Left lobe of liver (tissue), 2 donors: Measurements from ENCODE around the gene TLE2. TPM values are rescaled to one million over a fixed set of nuclear protein-coding genes. Genes with fewer than 3 reads are reported as not detected.
"Not testable (repeated sequence)": the region's sequence is repeated elsewhere in the genome, so short reads cannot be mapped to it uniquely, and the experiment has no call there.

Experiments used
- ATAC-seq: fragments of 200-7000 bp; cut with Tn5 transposase; one replicate; pipeline ENCODE4 v1.9.1; 2020; ENCODE audit warnings: mild to moderate bottlenecking, moderate library complexity
- DNase-seq: peaks from one replicate; pipeline ENCODE4 v3.0.0-alpha.2; 2020; ENCODE audit warnings: low spot score
- total RNA-seq: library from RNA; stranded (reverse); gene quantifications from one replicate; pipeline ENCODE4 v1.2.1, GENCODE V29; 2021
- donor health status: DM: no; HTN: no; CAD: no; lungs with moderate emphysema.
- donor health status: DM: no; HTN: yes; CAD: no.

The TLE2 gene
- total RNA-seq, 1 donor from 2014 or later = 12.8 TPM

- no peak for ATAC-seq
- DNase-seq = no peak
Observed at GRCh38 chr19:3038214-3038613, 9.1 kb upstream of the TLE2 start.

DNA sequence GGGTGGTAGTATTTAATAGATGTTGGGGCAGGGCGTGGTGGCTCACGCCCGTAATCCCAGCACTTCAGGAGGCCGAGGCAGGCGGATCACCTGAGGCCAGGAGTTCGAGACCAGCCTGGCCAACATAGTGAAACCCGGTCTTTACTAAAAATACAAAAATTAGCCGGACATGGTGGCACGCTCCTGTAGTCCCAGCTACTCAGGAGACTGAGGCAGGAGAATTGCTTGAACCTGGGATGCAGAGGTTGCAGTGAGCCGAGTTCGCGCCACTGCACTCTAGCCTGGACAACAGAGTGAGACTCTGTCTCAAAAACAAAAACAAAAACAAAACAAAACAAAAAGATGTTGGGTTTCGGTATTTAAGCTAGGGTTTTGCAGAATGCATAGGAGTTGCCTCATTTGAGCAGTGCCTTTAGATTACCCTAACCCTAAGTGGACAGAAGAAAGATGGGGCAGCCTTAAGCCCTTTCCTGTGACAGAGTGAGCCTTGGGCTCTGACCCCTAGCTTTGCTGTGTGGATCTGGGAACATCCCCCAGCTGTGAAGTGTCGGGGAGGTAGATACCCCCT lies 8.0 kb upstream of the TLE2 start:
- ATAC-seq, DNase-seq: not testable (repeated sequence)

GRCh38 chr19:3036119-3036976 lies 7.3 kb upstream of the TLE2 start:
- DNase-seq = peak; percentile 97
- peak; percentile 81 for ATAC-seq

- DNase-seq = peak; percentile 98
- peak; percentile 81 for ATAC-seq
Observed at GRCh38 chr19:3035542-3036118, 6.5 kb upstream of the TLE2 start.

DNA sequence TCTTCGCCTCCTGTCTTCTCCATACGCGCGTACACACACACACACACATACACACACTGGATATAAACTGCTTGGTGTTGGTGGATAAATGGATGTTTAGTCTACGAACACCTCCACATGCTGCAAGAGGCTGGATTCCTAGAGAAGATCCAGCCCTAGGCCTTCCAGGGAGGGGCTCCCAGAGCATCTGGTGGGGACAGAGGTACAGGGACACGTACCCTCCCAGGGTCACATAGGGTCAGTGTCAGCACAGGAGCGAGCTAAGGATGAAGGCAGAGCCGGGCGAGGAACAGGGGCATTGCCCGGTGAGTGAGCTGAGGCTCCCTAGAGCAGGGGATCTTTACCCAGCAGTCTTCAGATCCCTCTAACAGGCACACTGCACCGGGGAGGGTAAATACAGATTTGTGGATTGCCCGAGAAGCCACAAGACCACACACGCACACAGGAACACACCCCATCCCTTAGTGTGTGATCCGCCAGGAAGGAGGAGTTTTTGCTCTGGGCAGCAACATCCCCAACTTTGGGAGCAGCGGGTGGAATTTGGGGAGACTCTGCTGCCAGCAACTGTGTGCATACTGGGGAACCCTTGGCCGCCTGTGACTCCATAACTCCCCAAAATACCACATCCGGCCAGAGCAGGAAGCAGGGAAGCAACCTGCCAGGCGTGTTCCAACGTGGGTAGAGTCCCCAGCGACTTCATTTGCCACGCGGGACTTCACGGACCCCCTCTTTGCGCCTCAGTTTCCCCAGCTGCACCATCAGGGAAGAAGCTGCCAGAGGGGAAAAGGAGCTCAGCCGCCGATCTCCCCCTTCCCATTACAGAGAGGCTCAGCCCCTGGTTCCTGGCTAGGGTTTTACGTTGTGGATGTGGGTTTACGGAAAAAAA lies 5.8 kb upstream of the TLE2 start:
- no peak for DNase-seq
- ATAC-seq = peak; percentile 1

- ATAC-seq (no peak), DNase-seq (no peak)
Observed at GRCh38 chr19:3034406-3034655, 5.3 kb upstream of the TLE2 start.

DNA sequence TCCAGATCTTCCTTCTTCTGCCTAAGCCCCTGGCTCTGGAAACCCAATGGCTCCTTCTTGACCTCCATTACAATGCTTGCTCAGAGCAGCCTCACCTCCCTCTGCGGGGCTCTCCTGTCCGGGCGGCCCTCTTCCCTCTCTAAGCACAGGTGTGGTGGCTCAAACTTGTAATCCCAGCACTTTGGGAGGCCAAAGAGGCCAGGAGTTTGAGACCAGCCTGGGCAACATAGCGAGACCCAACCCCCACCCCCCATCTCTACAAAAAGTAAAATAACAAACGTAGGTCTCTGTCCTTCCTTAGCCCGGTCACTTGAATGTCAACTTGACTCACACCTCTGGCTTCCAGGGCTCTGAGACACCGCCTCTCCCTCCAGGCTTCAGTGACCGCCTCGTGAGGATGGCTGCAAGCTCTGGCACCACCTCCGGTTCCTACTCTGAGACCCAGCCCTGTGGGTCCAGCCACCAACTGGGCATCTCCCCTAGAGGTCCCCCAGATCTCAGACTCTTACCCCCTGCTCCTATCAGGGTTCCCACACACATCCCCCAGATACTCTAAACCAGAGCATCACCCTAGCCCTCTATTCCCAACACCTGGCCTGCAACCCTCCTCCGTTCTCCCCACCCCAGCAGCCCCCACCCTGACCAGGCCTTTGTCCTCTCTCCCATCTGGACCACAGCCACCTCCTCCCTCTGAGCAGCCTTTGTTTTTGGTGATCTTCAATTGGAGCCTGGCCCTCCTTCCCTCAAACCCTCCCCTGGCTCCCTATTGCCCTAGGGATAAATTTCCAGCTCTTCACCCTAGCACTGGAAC lies 4.7 kb upstream of the TLE2 start:
- DNase-seq (no peak), ATAC-seq (no peak)

DNA sequence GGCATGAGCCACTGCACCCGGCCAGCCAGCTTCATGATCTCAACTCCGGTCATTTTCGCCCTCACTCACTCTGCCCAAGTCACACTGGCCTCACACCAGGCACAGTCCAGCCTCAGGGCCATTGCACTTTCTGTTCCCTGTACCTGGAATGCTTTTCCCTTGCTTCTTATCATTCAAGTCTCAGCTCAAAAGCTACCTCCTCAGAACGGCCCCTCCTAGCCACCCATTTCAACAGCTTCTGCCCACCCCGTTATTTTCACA lies 2.5 kb upstream of the TLE2 start:
- no peak for ATAC-seq

DNA sequence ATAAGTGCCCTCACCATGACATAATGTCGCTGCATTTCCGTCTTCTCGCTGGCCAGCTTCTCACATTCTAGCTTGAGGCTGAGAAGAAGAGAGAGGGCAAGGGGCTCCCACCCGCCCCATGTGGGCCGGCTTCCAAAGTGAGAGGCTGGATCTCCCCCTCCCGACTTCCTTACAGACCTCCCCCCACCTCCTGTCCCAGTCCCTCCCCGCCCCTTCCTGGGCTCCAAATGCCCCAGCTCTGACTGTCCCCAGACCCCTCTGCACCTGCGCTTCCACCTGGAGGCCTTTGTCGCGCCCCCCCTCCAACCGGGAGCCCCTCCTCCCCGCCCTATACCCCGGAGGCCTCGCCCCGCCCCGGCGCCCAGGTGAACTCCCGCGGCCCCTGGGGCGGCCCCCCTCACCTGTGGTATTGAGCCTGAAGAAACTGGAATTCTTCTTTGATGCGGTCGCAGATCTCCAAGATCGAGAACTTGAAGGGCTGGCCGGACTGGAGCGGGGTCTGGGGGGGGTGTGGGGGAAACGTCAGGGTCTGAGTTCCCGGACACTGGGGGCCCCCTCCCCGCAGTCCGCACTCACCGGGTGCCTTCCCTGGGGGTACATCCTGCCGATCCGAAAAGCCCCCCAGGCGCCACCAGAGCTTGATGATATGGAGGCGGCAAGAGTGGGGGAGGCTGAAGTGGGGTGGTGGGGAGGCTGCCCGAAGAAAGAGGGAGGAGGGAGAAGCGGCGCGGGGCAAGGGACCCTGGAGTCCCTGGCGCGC lies 595 bp downstream of the TLE2 start:
- no peak for DNase-seq

More for the DNA sequence above, 2.5 kb upstream of the TLE2 start:
- no peak for DNase-seq

DNA sequence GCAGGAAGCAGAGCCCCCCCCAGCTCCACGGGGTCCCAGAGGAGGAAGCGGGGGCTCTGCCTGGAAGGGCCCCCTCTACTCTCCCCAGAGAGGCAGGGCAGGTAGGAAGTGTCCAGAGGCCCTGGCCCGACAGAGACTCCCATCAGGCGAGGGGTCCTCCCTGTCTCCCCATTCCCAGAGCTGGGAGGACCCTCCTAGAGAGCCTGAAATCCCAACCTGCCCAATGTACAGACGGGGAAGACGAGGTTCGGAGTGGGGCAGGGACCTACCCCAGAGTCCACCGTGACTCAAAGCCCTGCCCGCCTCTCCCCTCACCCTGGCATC lies 1.1 kb downstream of the TLE2 start:
- ATAC-seq (no peak), DNase-seq (no peak)

More for the DNA sequence above, 595 bp downstream of the TLE2 start:
- ATAC-seq = no peak

- ATAC-seq = no peak
Observed at GRCh38 chr19:3027292-3027691, 1.8 kb downstream of the TLE2 start.

DNA sequence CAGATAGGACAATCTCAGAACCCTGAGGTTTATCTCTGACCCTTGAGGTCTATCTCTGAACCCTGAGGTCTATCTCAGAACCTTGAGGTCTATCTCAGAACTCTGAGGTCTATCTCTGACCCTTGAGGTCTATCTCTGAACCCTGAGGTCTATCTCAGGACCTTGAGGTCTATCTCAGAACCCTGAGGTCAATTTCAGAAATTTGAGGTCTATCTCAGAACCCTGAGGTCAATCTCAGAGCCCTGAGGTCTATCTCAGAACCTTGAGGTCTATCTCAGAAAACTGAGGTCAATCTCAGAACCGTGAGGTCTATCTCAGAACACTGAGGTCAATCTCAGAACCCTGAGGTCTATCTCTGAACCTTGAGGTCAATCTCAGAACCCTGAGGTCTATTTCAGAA lies 2.3 kb downstream of the TLE2 start:
- DNase-seq (no peak), ATAC-seq (no peak)

More at GRCh38 chr19:3027292-3027691, 1.8 kb downstream of the TLE2 start:
- no peak for DNase-seq

- no peak for ATAC-seq
- no peak for DNase-seq
Observed at GRCh38 chr19:3025549-3025886, 3.6 kb downstream of the TLE2 start.

DNA sequence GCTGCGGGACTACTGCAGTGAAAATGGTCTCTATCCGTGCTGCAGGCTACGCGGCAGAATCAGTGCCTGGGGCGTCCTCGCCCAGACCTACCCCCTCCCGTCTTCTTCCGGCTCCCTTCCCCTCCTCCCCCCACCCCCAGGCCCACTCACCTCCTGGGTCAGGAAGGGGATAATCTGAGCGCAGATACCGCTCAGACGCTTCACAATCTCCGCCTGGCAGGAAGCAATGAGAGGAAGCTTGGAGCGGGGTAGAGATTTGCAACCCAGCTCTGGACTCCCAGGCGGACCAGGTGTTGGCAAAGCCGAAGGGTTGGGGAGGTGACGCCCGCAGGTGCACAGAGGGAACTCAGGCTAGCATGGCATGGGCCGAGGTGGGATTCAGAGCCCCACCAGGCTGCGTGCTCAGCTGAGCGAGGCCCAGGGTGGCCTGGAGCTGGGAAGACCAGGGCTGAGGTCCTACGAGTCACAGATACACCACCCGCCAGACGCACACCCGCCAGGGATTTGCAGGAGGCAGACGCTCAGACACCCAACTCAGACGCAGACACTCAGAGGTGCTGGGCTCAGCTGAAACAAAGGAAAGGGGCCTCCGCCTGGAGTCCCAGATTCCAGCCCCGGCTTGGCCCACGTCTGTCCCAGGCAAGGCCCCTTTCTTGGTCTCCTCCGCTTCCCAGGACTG lies 4.1 kb downstream of the TLE2 start:
- DNase-seq (no peak), ATAC-seq (peak; percentile 21)

GRCh38 chr19:3024509-3024869 lies 4.6 kb downstream of the TLE2 start:
- DNase-seq (no peak), ATAC-seq (no peak)

DNA sequence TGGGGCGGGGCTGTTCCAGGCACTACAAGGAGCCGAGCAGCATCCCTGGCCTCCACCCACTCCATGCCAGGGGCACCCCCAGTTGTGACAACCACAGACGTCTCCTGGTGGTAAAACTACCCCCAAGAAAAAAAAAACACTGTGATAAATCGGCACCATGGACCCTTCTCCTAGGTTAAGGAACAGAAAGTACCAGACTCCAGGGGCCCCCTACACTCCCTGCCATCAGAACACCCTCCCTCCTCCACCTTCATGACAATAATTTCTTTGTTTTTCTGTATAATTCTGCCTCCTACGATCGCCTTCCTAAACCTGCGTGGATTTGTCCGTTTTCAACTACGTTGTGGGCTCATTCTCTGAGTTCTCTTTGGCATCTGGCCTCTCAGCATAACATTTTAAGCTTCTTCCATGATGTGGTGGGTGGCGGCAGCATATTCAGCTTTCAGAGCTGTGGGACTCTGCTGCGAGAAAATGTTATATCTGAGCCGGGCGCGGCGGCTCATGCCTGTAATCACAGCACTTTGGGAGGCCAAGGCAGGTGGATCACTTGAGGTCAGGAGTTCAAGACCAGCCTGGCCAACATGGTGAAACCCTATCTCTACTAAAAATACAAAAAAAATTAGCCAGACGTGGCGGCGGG lies 8.6 kb downstream of the TLE2 start:
- ATAC-seq (no peak), DNase-seq (no peak)

DNA sequence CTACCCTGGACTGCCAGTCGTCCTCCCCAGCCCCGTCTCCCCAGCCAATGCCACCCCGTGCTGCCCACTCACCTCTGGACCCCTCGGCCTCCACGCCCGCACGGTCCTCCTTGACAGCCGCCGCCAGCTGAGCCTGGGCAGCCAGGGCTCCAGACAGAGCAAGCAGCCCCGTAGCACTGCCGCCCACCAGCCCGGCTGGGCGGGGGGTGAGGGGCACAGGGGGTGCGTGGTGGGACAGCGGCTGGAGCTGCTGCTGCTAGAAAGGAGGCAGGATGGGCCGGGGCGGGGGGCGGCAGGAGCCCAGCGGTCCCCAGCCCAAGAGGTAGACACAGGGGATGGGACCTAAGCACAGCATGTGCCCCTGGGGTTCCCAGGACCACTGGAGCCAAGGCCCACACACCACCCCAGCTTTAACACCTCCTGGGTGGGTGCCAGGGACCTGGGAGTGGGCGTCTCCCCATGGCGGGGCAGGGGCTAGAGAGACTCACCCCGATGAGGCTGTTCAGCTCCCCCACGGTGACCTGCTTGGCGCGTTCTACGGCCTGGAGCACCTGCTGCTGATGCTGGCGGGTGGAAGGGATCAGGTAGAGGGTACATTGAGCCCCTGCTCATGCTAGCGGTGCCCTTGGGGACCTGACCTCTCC lies 9.7 kb downstream of the TLE2 start:
- no peak for ATAC-seq
- no peak for DNase-seq

GRCh38 chr19:3017923-3018322 lies 11.2 kb downstream of the TLE2 start:
- no peak for ATAC-seq

More at GRCh38 chr19:3017923-3018322, 11.2 kb downstream of the TLE2 start:
- DNase-seq = no peak
